SK-N-SH treated with all-trans-retinoic acid at 6 μM for 48 hours (cell line): ENCODE data around the gene AOX1.

Source experiments
- CSDC2 ChIP-seq: fragments of 250-450 bp; sonication (Bioruptor Pico); IDR thresholded peaks from 2 replicates; pipeline ENCODE4 v1.5.0; 2020; ENCODE audit warnings: mild to moderate bottlenecking, moderate library complexity
- ESRRG ChIP-seq: fragments of 250-450 bp; sonication (Bioruptor Pico); IDR thresholded peaks from 2 replicates; pipeline ENCODE4 v1.6.1; 2021; ENCODE audit warnings: mild to moderate bottlenecking
- PATZ1 ChIP-seq: fragments of 250-450 bp; sonication (Bioruptor Pico); IDR thresholded peaks from 2 replicates; pipeline ENCODE4 v1.8.0; 2020; ENCODE audit warnings: mild to moderate bottlenecking, moderate library complexity, borderline replicate concordance
- RARB ChIP-seq: fragments of 250-450 bp; sonication (Bioruptor Pico); IDR thresholded peaks from 2 replicates; pipeline ENCODE4 v1.8.0; 2021; ENCODE audit warnings: mild to moderate bottlenecking, moderate library complexity
- ZNF70 ChIP-seq: fragments of 450-650 bp; formaldehyde crosslinking; IDR thresholded peaks from 2 replicates; pipeline ENCODE4 v1.5.0; 2020; ENCODE audit warnings: mild to moderate bottlenecking, moderate library complexity
- TF ChIP-seq, protein P1 (sequence below): fragments of 250-450 bp; sonication (Bioruptor Pico); IDR thresholded peaks from 2 replicates; pipeline ENCODE4 v1.5.0; 2020; ENCODE audit warnings: mild to moderate bottlenecking, moderate library complexity
- TF ChIP-seq, protein P2 (sequence below): fragments of 250-450 bp; sonication (Bioruptor Pico); IDR thresholded peaks from 2 replicates; pipeline ENCODE4 v1.5.1; 2021; ENCODE audit warnings: mild to moderate bottlenecking, moderate library complexity

GRCh38 chr2:200659410-200659809 is 73.6 kb downstream of the AOX1 start:
- no peak for TF ChIP-seq CSDC2 (CRISPR knock-in tag)
- no peak for TF ChIP-seq RARB (CRISPR knock-in tag)
- no peak for TF ChIP-seq ESRRG
- TF ChIP-seq PATZ1 (CRISPR knock-in tag), result no peak
- TF ChIP-seq, protein P1, sequence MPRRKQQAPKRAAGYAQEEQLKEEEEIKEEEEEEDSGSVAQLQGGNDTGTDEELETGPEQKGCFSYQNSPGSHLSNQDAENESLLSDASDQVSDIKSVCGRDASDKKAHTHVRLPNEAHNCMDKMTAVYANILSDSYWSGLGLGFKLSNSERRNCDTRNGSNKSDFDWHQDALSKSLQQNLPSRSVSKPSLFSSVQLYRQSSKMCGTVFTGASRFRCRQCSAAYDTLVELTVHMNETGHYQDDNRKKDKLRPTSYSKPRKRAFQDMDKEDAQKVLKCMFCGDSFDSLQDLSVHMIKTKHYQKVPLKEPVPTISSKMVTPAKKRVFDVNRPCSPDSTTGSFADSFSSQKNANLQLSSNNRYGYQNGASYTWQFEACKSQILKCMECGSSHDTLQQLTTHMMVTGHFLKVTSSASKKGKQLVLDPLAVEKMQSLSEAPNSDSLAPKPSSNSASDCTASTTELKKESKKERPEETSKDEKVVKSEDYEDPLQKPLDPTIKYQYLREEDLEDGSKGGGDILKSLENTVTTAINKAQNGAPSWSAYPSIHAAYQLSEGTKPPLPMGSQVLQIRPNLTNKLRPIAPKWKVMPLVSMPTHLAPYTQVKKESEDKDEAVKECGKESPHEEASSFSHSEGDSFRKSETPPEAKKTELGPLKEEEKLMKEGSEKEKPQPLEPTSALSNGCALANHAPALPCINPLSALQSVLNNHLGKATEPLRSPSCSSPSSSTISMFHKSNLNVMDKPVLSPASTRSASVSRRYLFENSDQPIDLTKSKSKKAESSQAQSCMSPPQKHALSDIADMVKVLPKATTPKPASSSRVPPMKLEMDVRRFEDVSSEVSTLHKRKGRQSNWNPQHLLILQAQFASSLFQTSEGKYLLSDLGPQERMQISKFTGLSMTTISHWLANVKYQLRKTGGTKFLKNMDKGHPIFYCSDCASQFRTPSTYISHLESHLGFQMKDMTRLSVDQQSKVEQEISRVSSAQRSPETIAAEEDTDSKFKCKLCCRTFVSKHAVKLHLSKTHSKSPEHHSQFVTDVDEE, result no peak
- TF ChIP-seq, protein P2, sequence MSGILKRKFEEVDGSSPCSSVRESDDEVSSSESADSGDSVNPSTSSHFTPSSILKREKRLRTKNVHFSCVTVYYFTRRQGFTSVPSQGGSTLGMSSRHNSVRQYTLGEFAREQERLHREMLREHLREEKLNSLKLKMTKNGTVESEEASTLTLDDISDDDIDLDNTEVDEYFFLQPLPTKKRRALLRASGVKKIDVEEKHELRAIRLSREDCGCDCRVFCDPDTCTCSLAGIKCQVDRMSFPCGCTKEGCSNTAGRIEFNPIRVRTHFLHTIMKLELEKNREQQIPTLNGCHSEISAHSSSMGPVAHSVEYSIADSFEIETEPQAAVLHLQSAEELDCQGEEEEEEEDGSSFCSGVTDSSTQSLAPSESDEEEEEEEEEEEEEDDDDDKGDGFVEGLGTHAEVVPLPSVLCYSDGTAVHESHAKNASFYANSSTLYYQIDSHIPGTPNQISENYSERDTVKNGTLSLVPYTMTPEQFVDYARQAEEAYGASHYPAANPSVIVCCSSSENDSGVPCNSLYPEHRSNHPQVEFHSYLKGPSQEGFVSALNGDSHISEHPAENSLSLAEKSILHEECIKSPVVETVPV, result no peak
- TF ChIP-seq ZNF70 (CRISPR knock-in tag), result no peak
